GM04504 (cell line): ENCODE data around the gene CUX1.

Experiments
- DNase-seq: peaks from one replicate; pipeline ENCODE4 v3.0.0-alpha.2; 2012; ENCODE audit warnings: low read depth

The CUX1 gene

DNA sequence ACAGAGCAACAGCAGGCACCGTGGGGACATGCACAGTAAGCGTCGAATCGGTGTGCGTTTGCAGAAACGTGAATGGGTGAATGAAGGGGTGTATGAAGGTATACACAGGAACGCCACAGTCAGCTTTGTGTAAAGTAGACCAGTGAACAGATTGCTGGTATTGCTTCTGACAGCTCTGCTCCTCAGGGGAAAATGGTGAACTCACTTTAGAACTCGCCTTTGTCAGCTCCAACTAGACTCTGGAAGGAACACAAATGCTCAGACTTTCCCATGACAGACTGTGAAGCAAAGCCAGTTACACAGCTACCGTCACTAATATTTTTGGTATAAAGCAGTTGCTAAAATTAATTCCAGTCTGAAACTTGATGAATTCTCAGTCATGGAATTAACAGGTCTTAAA lies 78.9 kb downstream of the CUX1 start:
- no peak for DNase-seq

GRCh38 chr7:101896941-101897340 lies 79.5 kb downstream of the CUX1 start:
- DNase-seq: no peak

DNA sequence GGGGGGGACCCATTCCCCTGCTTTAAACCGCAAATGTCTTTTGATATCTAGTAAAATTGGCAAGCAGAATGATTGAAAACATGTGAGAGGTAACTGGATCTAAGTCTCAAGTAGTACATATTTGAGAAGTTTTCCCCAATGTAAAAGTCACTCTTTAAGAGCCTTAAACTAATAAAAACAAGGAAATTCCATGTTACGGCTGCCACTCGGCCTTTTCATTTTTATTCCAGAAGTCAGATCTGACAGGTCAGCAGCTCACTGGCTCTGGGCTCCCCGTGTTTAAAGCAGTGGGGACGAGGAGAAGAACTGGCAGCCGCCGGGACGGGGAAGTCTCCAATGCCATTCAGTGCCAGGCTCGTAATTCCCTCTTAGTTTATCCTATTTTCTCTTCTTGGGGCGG lies 80.7 kb downstream of the CUX1 start:
- no peak for DNase-seq

DNA sequence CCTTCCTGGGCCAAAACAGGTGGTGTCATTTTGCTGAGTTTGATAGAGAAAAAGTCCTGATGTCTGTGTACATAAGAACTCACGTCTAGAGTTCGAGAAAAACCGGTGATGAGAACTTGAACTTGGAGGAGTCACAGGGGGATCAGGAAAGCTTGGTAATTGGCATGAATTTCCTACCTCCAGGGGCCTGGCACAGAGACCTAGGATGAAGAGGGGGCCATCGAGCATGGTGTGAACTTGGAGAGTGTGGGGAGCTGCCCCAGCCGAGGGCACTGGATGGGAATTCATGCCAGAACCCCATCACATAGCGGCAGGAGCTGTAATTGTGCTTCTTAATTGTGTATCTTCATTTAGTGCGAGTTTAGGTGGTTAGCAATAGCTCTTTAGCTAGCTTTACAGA lies 82.2 kb downstream of the CUX1 start:
- DNase-seq: no peak

GRCh38 chr7:101900103-101900502 lies 82.7 kb downstream of the CUX1 start:
- no peak for DNase-seq

DNA sequence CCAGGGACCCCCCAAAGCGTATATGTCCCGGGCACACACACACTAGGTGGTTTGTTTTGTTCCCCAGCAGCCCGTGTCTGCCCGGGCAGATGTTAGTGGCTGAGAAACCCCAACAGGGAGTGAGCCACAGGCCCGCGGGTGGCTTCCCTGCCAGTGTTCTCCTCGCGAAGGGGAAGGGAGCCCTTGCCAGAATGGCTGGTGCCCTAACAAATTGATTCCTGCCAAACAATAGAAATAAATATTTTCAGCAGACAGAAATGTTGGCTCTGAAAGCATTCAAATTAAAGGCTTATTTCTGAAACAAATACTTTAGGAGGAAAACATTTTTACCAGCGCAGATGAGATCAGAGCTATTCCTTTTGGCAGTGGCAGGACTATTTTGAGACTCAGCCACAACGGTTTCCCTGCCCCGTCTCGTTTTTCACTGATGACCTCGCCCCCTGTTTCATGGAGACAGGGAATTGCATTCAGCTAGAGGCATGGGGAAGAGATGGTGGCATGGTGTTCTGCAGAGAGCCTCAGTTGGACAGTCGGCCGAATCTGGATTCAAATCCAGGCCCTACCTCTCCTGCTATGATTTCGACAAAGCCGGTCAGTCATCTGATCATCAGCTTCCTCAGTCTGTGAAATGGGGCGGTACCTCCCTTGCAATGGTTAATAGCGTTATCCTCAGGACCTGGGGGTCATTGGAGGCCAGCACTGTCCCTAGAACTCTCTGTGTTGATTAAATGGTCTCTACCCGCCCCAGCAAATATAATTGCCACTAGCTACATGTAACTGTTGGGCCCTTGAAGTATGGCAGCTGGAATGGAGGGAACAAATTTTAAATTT lies 84.5 kb downstream of the CUX1 start:
- no peak for DNase-seq

- DNase-seq: no peak
Measured at GRCh38 chr7:101902680-101903514, 85.5 kb downstream of the CUX1 start.

GRCh38 chr7:101903515-101903868 lies 86.1 kb downstream of the CUX1 start:
- no peak for DNase-seq

DNA sequence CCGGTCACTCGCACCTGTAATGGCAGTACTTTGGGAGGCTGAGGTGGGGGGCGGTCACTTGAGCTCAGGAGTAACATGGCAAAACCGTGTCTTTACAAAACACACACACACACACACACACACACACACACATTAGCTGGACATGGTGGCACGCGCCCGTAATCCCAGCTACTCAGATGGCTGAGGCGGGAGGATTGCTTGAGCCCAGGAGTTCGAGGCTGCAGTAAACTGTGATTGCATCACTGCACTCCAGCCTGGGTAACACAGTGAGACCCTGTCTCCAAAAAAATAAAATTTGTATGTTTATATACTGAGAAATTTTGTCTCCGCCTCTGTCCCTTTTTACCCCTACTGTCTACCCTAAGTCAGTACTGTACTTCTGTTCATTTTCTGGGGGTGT lies 86.6 kb downstream of the CUX1 start:
- no peak for DNase-seq

- DNase-seq: no peak
Measured at GRCh38 chr7:101905203-101905865, 87.9 kb downstream of the CUX1 start.

DNA sequence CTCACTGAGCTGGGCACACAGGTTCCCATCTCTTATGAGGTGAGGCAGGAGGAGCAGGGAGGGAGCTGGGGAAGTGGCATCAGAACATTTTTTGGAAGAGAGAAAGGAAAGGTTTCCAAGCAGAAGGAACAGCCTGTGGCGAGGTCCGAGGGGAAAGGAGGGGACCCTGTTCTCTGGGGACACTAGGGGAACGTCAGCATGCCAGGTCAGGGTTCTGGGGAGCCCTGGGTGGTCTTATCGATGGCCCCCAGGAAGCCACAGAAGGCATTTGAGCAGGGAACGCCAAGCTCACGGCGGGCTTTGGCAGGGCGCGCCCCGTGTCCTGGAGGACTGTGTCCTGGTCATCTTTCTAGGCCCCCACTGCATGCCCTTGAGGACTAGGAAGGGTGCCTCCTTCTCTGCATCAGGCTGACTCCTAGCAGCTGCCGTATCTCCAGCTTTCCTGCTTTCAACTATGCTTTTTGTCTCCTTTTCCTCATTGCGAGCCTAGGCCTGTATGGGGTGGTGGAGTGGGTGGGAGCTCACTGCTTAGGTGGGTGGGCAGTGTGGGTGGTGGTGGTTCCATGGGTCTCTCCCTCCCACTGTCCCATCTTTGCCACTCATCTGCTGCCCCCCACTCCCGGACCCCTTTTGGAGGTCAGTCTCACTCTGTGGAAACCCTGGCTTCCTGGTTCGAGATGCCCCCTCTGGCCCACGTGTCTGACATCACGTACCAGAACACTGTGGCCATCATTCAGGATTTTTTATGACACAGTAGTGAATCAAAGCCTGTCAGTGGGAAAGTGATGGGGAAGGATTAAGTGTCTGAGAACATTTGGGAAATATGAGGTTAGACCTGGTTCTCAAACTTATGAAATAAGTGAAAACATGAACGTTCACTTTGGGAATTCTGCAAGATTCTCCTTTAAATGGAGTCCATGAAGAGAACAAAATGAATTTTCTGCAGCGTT lies 89.1 kb downstream of the CUX1 start:
- DNase-seq: no peak

- DNase-seq: no peak
Measured at GRCh38 chr7:101910991-101911799, 93.8 kb downstream of the CUX1 start.

GRCh38 chr7:101911800-101912715 lies 94.6 kb downstream of the CUX1 start:
- no peak for DNase-seq

DNA sequence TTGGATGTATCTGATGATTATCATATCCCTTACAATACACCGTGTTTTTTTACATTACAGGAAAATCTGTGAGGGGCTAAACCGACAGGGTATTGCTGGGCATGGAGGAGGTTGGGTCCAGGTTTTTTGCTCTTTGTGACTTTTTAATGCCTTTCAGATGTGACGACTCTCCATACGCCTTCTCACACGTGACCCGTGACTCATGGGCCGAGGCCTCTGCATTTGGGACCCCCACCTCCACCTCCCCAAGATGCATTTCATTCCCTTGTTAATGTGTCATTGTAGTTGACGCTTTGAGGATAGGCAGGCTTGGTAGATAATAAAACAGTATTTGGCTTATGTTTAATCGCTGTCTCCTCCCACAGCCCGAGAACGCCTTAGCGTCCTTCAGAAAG lies 95.3 kb downstream of the CUX1 start:
- DNase-seq: no peak

DNA sequence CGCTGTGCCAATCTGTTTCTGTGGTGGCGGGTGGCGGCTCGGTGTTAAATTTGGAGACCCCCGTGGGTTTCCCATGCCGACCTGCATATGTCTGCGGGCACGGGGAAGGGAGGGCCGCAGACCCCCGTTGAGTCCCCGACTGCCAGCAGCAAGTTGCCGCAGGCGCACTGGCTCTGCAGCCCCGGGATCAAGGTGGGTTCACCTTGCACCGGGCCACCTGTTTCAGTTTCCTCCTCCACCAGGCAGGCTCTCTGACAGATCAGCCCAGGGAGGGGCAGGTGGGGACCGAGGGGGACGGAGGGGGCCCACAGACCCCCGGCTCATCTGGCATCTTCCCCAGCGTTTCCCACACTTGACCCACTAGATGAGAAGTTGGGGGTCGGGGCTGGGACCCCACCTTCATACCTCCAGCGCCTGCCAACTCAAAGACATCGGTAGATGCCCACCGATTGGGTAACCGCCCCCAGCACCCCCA lies 95.9 kb downstream of the CUX1 start:
- no peak for DNase-seq

DNA sequence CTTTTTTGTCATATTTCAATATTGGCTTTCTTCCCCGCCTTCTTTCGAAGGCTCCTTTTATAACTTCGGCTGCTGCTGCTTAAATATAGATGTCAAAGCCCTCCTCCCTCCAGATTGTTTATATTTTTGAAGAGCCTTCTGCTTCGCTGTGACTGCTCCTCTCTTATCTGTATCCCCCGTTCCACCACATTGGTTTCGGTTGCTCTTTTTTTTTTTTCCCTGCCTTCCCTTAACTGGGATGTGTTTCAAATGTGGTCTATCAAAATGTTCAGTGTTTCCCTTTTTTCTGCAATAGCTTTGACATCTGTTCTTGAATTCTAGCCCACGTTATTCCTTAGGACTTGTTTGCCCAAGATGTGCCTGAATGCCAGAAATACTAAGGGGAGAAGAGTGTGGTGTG lies 96.4 kb downstream of the CUX1 start:
- no peak for DNase-seq

- no peak for DNase-seq
Measured at GRCh38 chr7:101915000-101915399, 97.6 kb downstream of the CUX1 start.

DNA sequence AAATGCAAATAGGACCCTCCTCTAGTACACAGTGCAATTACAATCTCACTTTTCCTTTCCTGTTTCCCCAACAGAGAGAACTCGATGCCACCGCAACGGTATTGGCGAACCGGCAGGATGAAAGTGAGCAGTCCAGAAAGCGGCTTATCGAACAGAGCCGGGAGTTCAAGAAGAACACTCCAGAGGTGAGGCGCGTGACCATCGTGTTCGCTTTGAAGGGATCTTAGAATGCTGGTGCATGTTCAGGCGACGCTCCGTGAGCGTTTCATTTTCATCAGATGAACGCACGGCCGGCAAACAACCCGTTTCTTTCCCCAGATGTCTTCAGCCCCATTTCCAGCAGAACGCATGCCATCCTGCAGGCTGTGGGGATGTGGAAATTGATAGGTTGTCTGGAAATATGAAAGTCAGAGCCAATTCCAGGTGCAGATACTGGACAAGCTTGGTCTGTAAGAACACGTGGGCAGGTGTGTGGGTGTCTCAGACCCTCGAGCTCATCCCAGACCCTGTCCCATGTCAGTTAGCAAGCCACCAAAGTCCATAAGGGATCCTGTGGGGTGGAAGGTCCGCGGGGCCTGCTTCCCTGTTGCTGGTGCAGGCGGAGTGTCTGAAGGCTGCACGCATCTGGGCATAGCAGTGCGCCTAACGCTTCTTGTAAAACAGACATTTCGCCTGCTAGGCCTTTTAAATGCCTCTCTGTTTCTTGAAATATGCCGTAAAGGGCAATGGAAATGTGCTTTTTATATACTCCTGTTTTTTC lies 98.8 kb downstream of the CUX1 start:
- no peak for DNase-seq

GRCh38 chr7:101916876-101917275 lies 99.5 kb downstream of the CUX1 start:
- no peak for DNase-seq
